HG02970 (cell line): Measurements from ENCODE around the gene CEBPA.
"Not testable (repeated sequence)": the region's sequence is repeated elsewhere in the genome, so short reads cannot be mapped to it uniquely, and the experiment has no call there.

Source experiments
- ATAC-seq: cut with Tn5 transposase; IDR thresholded peaks from one replicate; pipeline ENCODE4 v1.9.1; 2021; ENCODE audit warnings: mild to moderate bottlenecking, moderate library complexity, moderate number of reproducible peaks; ENCODE audit not compliant: unreplicated experiment, low FRiP score

The CEBPA gene

GRCh38 chr19:33329060-33329459, 26.7 kb upstream of the CEBPA start:
- no peak for ATAC-seq

DNA sequence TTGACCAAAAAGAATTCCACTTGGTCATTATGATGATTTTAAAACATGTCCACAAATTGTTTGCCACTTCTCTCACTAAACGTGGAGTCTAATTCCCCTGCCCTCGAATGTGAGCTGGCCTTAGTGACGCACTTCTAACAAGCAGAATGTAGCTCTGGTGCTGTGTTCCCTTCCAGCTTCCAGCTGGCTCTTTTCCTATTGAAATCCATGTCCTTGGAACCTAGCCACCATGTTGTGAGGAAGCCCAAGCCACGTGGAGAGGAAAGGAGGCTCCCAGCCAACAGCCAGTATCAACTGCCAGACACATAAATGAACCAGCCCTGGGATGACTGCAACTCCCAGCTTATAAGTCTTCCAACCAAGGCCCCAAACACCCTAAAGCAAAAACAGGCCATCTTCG, 23.6 kb upstream of the CEBPA start:
- ATAC-seq = no peak

GRCh38 chr19:33324628-33325027, 22.3 kb upstream of the CEBPA start:
- ATAC-seq = no peak

- ATAC-seq = no peak
These were observed 20.9 kb upstream of the CEBPA start for GRCh38 chr19:33323093-33323820.

GRCh38 chr19:33320636-33321035, 18.3 kb upstream of the CEBPA start:
- ATAC-seq = no peak

- not testable (repeated sequence) for ATAC-seq
These were observed 15.7 kb upstream of the CEBPA start for GRCh38 chr19:33317991-33318390.

- no peak for ATAC-seq
These were observed 15.2 kb upstream of the CEBPA start for GRCh38 chr19:33317517-33317916.

- ATAC-seq = no peak
These were observed 14.4 kb upstream of the CEBPA start for GRCh38 chr19:33316541-33317264.

GRCh38 chr19:33312808-33313207, 10.5 kb upstream of the CEBPA start:
- not testable (repeated sequence) for ATAC-seq

GRCh38 chr19:33312065-33312464, 9.7 kb upstream of the CEBPA start:
- no peak for ATAC-seq

- no peak for ATAC-seq
These were observed 9.0 kb upstream of the CEBPA start for GRCh38 chr19:33311326-33311682.

GRCh38 chr19:33310606-33311325, 8.4 kb upstream of the CEBPA start:
- ATAC-seq = no peak

- ATAC-seq = no peak
These were observed 7.5 kb upstream of the CEBPA start for GRCh38 chr19:33309826-33310225.

DNA sequence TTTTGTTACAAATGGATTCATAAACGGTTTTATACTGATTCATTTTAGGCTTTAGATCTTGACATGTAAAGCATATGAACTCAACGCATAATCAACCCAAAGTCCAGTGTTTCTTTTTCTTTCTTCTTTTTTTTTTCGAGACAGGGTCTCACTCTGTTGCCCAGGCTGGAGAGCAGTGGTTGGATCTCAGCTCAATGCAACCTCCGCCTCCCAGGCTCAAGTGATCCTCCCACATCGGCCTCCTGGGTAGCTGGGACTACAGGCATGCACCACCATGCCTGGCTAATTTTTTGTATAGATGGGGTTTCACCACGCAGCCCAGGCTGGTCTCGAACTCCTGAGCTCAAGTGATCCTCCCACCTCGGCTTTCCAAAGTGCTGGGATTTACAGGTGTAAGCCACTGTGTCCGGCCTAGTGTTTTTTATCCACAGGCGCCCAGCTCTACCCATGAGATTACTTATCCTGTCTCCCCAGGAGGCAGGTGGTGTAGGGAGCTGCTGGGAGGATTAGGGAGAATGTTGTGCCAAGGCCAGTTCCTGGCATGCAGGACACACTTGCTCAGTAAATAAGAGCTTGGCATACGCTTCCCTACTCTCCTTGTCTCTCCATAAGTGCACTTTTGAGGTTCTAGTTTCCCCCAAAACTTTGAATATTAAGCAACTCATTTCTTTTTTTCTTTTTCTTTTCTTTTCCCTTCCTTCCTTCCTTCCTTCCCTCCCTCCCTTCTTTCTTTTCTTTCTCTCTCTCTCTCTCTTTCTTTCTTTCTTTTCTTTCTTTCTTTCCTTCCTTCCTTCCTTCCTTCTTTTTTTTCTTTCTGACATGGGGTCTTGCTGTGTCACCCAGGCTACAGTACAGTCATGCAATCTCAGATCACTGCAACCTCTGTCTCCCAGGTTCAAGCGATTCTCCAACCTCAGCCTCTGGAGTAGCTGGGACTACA, 4.8 kb upstream of the CEBPA start:
- ATAC-seq = no peak

- no peak for ATAC-seq
These were observed 3.9 kb upstream of the CEBPA start for GRCh38 chr19:33306191-33306590.

- ATAC-seq = no peak
These were observed 2.7 kb upstream of the CEBPA start for GRCh38 chr19:33304760-33305647.

- no peak for ATAC-seq
These were observed 2.0 kb upstream of the CEBPA start for GRCh38 chr19:33304371-33304759.

DNA sequence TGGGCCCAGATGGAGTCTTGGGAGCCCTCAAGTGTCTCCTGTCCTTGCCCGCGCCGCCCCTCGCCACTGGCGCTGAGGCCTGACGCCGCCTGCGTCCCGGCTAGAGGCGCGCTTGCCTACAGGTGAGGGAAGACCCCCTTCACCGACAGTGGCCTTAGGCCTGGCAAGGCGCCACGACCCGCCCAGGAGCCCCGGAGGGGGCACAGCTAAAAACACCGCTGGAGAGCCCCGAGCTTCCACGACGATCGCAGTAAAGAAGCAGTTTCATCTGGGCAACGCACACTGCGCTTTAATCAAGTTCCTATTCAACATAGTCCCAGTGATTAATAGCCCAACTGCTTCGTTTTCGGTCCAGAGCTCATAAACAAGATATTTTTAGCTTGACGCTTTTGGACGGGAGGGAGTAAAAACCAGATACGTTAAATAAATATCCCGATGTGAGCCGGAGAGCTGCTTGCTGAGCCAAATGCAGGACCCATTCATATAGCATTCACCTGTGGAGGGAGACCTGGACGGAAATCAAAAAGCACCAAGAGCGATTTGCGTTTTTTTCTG, 1.5 kb upstream of the CEBPA start:
- ATAC-seq = no peak
